HG03521 (cell line): ENCODE measurements around the gene ZNF287.
"Not testable (repeated sequence)": the region's sequence is repeated elsewhere in the genome, so short reads cannot be mapped to it uniquely, and the experiment has no call there.

Experiments used
- ATAC-seq: cut with Tn5 transposase; IDR thresholded peaks from one replicate; pipeline ENCODE4 v1.9.1; 2021; ENCODE audit warnings: mild to moderate bottlenecking, moderate library complexity; ENCODE audit not compliant: unreplicated experiment

The ZNF287 gene

GRCh38 chr17:16568541-16569357 is at the start of gene ZNF287:
Gene ZNF287, minus strand, starts transcription at chr17:16569204. Its CDS starts 1,473 bp downstream, at chr17:16567731.
- ATAC-seq, result peak; percentile 93

- no peak for ATAC-seq
Observed at GRCh38 chr17:16617481-16618060, 48.6 kb upstream of the ZNF287 start.

GRCh38 chr17:16599537-16599936 is 30.5 kb upstream of the ZNF287 start:
- ATAC-seq, result no peak

- ATAC-seq, result no peak
Observed at GRCh38 chr17:16593356-16594102, 24.5 kb upstream of the ZNF287 start.

- peak; percentile 79 for ATAC-seq
Observed at GRCh38 chr17:16589097-16589969, 20.3 kb upstream of the ZNF287 start.

GRCh38 chr17:16585796-16586195 is 16.8 kb upstream of the ZNF287 start:
- no peak for ATAC-seq

- peak; percentile 69 for ATAC-seq
Observed at GRCh38 chr17:16584273-16584995, 15.4 kb upstream of the ZNF287 start.

GRCh38 chr17:16583781-16584180 is 14.8 kb upstream of the ZNF287 start:
- no peak for ATAC-seq

- ATAC-seq, result no peak
Observed at GRCh38 chr17:16573466-16573865, 4.5 kb upstream of the ZNF287 start.

- peak; percentile 7 for ATAC-seq
Observed at GRCh38 chr17:16569358-16569712, 331 bp upstream of the ZNF287 start.

GRCh38 chr17:16552637-16553045 is 16.4 kb downstream of the ZNF287 start:
- ATAC-seq, result no peak

GRCh38 chr17:16551878-16552636 is 16.9 kb downstream of the ZNF287 start:
- no peak for ATAC-seq

GRCh38 chr17:16537130-16537458 is 31.9 kb downstream of the ZNF287 start:
- no peak for ATAC-seq

GRCh38 chr17:16534236-16534635 is 34.8 kb downstream of the ZNF287 start:
- no peak for ATAC-seq

GRCh38 chr17:16529906-16530305 is 39.1 kb downstream of the ZNF287 start:
- no peak for ATAC-seq

- no peak for ATAC-seq
Observed at GRCh38 chr17:16527298-16527697, 41.7 kb downstream of the ZNF287 start.

GRCh38 chr17:16525556-16525955 is 43.4 kb downstream of the ZNF287 start:
- not testable (repeated sequence) for ATAC-seq

GRCh38 chr17:16521070-16521727 is 47.8 kb downstream of the ZNF287 start:
- ATAC-seq, result no peak

GRCh38 chr17:16519021-16519420 is 50.0 kb downstream of the ZNF287 start:
- no peak for ATAC-seq
